ENCODE measurements around the gene C5.

The C5 gene

DNA sequence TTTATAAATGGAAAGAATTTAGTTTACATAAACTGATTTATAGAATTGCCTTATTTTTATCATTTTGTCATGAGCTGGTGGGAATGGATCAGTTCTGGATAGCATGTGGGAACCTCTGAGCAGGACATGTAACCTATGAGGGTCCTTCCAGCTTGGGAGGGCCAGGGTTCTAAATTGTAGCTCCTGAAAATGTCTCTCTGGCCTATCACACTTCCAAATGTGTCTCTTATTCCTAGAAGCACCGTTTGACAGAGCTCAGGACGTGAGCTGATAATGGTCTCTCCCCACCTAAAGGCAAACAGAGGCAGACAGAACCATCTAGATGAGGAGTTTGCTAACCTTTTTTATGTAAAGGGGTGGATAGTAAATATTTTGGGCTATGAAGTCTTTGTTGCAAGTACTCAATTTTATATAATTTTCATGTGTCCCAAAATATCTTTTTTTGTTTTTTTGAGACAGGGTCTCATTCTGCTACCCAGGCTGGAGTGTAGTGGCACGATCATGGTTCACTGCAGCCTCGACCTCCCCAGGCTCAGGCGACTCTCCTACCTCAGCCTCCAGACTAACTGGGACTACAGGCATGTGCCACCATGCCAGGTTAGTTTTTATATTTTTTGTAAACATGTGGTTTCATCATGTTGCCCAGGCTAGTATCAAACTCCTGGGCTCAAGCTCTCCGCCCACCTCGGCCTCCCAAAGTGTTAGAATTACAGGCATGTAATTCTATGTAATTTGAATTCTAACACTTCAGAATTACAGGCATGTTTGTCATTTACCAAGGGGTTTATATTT is 127.5 kb downstream of the C5 start:
- DNase-seq: no peak

DNA sequence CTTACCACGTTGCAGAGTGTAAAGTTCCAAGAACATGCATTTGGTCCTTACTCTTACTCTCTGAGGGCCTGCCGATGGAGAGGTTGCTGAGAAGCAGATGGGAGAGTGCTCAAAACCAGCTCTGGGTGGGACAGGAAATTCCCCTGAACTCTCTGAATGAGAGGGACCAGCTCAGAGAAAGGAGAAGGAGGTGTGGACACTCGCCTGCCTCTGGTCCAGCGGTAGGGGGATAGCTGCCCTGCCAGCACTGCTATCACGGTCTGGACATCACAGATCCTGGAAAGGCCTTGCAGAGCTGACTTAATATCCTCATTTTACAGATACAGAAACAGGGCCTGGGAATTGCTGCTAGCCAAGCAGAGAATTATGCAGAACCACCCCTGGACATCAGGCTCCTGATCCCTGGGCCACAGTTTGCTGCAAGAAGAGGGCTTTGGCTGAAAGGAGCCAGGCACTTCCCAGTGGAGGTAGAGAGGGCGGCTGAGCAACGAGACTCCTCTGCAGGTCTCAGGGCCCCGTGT is 128.4 kb downstream of the C5 start:
- no peak for DNase-seq

DNA sequence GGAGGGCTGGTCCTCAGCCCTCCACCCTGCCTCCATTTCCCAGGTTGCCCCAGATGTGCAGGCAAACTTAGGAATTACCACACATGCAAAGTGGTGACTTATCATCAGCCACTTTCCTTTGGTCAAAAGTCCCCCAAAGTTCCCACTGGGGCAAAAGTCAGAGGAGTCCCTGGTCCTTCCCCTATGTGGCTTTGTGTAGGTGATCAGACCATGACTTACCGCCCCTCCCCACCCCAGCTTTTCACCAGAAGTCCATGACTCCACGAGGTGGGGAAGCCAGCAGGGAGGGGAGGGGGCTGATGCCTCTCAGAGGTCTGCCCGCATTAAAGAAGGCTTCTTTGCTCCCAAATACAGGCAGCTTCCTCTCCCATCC is 129.3 kb downstream of the C5 start:
- DNase-seq: no peak

DNA sequence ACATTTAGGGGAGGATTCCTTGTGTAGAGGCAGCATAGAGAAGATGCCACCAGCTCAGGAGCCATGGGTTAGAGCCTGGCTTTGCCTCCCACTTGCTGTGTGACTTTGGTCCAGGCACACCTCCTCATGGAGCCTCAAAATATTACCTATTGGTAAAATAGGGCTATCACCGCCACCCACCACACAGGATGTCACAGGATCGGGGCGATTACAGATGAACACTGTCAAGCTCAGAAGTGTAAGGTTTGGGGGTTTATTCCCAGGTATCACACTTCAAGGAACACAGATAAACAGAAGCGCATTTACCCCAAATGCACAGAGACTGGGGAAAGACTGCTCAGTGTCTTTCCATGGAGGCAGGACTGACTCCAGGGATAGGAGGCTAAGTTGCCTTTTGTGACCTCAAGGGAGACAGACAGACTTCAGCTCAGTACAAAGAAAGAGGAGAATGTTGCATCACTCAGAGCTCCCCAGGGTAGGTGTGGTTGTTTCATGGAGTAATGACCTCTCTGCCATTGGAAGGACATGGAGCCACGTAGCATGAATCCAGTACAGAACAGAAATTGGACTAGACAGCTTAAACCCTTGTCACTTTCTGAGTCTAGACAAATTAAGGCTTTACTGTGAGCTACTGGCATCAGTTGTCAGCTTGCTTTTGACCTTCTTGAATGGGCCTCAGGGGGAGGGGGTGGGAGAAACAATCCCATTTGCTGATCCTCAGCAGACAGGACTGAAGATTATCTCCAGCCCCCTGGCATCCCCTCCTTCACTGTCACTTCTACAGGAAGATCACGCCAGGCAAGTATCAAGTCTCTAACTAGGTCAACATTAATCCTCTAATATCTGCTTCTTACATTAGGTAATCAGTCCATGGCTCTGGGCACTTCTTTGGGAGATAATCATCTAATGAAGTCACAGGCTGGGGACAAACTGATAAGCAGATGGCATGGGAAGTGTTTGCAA is 130.0 kb downstream of the C5 start:
- DNase-seq: no peak

DNA sequence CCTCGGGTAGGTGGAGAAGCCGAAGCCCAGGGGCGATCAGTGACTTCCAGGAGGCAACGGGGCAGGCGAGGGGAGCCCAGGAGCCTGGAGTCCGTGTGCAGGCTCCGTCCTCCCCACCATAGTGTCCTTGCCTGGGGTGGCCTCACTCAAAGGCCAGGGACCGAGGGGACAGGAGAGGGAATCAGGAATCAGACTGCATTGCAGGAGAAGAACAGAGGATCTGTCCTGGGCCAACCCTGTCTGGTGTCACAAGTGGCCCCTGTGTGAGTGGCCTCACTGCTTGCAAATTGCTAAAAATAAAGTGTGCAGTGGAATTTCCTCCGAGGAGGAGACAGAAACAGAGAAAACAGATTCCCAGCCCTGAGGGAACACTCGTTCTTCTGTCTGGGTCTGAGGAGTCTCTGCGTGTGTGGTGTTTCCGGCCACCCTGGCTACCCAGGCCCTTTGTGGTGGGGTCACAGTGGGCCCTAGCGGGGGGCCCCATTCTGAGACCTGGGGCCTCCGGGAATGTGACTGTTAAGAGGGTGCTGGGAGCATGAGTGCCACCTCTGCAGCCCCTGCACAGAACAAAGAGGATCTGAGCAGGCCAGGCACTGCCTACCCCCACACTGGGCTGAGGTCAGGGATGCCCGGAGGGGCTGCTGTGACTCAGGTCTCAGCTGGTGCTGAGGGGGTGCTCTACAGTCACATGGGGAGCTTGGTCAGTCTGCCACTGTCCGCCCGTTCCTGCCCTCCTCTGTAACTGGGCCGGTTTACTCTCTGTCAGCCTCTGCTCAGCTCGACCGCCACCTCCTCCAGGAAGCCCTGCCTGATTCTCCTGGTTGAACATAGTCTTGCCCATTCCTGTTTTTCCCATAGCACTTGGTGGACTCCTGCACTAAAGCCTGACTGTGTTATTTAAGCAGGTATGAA is 130.9 kb downstream of the C5 start:
- no peak for DNase-seq

DNA sequence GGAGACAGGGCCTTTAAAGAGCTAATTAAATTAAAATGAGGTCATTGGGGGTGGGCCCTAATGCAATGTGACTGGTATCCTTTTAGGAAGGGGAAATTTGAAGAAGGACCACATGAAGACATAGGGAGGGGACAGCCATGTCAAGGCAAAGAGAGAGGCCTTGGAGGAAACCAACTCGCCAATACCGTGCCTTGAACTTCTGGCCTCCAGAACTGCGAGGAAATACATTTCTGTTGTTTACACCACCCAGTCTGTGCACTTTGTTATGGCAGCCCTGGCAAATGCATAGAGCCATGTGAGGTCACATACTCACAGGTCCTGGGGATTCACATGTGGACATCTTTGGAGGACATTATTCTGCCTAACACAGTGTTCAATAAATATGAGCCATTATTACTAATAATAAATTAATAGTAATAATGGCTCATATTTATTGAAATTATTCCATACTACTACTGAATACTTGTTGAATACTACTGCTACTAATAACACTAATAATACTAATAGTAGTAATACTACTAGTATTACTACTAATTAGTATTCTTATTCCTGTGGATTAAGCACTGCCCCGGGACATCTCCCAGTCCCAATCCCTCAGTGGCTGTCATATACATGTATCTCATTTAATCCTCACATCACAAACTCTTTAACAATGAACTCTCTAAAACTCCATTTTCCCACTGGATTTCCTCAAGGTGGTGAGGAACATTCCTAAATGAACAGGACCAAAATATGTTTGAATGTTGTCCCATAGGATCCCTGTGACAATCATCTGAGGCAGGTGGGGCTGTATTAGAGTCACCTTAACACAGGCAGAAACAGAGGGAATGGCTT is 131.9 kb downstream of the C5 start:
- DNase-seq: no peak

DNA sequence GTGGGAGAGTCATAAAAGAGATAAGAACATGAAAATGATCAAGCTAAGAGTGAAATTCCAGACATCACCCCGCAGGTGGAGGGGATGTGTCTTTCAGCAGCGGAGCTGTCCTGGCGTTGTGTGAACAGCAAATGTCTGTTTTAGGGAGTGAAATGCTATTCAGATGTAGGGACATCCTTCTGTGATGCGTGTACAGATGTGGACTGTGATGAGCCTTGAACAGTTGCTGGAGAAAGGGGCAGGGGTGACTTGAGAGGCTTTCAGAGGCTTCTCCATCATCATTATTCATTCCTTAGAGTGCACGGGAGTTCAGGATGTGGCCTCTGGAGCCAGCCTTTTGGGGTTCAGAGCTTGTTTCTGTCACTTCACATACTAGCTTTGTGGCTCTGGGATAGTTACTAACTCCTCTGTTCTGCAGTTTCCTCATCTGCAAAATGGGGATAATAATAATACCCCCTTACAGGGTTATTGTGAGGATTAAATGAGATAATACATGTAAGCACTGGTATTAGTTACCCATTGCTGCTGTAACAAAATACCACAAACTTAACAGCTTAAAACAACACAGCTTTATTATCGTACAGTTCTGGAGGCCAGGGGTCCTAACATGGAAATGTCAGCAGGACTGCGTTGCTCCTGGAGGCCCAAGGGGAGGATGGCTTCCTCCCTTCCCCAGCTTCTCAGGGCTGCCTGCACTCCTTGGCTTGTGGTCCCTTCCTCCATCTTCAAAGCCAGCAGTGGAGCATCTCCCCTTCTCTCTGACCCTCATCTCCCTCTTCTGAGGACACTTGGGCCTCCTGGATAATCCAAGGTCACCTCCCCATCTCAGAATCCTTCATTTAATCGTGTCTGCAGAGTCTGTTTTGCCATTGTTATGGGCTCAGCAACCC is 132.8 kb downstream of the C5 start:
- DNase-seq: no peak

DNA sequence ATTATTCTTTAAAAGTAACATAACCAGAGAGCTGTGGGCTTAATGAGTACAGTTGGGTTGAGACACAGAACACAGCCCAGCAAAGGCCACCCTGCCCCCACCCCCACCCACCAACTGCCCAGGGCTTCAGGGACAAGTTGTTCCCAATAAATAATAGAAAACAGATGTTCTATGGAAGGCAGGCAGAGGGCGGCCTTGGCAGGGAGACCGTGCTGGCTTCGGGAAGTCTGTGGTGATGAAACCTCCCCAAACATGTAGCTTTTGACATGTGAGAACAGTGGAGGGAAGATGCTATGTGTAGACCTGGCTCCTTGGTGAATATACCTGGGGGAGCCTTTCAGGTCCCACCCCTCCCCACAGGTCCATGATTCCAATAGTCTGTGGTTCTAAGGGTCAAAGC is 133.5 kb downstream of the C5 start:
- DNase-seq: no peak

DNA sequence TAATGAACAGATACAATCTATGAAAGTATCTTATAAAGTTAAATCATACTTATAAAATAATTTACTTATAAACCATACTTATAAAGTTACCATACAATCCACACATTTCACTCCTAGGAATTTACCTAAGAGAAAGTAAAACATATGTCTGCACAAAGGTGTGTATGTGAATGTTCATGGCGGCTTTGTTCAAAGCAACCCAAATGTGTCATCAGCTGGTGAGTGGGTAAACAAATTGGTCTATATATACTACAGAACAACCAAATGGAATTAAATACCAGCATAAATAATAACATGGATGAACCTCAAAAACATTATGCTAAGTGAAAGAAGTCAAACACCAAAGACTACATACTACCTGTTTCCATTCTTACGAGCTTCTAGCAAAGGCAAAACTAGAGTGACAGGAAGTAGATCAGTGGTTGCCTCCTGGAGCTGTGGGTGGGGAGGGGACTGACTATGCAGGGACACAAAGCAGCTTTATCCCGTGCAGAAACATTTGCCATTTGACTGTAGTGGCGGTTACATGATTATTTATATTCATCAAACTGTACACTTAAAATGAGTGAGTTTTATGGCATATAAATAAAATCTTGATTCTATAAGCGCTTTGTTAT is 134.1 kb downstream of the C5 start:
- no peak for DNase-seq

DNA sequence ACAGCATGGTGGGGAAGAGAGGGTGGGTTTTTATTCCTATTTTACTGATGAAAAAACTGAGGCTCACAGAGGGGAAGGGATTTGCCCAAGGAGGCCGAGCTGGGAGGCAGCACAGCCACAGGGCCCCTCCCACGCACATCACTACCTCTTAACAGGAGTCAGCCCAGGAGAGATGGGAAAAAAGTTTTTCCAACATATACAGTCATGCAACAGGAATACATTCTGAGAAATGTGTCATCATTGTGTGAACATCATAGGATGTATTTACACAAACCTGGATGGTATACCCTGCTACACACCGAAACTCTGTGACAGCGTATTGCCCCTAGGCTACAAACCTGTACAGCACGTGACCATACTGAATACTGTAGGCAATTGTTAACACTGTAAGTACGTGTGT is 135.1 kb downstream of the C5 start:
- DNase-seq: no peak

DNA sequence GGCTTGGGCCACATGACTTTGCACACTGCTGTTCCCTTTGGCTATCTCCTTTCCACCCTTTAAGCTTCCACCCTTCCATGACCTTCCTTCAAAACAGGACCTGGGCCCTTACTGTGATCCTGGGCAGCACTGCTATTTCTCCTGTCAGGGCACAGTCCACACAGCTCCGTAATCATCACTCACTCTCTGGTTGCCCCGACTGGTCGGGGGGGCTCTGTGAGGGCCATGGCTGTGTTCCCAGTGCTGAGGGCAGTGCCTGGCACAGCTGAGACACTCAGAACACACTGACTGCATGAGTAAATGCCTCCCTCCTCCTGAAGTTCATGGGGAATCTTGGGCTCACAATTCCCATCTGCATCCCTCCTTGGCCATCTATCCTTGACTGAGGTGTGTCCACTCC is 135.7 kb downstream of the C5 start:
- DNase-seq: no peak

DNA sequence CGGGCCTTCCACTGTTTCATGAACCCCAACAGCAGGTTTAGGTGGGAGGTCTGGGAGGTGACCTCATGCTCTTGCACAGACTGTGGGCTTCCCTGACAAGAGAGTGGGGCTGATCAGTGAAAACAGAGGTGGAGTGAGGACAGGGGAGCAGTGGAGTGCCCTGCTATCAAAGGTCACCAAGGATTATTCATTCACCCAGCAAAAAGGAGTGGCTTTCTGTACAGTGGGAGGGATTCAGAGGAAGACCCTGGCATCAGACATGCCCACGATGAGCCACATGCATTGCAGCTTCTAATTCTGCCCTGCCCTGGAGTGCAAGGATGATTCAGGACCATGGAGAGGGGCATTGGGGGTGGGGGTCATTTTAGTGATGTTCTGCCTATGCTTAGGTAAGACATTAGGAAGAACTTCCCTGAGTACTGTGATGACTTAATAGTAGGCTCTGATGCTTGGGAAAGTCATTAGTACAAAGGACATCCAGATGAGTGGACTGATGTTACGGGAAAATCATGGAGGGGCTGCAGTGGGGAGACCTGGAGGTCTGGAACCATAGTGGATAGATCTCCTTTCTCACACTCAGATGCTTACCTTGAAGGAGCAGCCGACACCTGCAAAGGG is 136.3 kb downstream of the C5 start:
- DNase-seq: no peak

DNA sequence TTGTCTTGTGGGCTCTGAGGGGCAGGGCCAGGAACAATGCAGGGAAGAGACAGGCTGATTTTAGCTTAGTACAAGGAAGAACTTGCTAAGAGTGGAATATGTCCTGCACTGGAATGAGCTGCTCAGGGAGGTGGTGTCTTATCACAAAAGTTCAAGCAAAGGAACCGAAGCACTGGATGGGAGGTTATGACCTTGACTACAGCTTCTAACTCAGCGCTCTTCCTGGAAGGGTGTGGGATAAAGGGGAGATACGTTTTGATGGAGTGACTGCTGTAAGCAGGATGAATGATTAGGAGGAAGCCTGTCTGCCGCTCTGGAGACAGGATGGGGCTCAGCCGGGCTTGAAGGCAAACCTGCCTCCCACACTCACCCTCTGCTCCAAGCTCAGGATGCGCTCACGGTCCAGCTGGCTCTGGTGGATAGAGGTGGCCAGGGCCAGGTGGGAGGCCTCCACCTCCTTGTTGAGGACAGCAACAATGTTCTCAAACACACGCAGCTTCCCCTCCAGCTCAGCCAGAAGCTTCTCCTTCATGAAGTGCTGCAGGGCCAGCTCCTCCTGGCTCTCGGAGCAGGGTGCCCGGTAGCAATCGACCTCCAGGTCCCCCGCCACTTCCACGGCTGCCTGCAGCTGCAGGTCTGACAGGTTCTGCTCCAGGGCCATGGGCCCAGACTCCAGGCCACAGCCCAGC is 137.0 kb downstream of the C5 start:
- no peak for DNase-seq

DNA sequence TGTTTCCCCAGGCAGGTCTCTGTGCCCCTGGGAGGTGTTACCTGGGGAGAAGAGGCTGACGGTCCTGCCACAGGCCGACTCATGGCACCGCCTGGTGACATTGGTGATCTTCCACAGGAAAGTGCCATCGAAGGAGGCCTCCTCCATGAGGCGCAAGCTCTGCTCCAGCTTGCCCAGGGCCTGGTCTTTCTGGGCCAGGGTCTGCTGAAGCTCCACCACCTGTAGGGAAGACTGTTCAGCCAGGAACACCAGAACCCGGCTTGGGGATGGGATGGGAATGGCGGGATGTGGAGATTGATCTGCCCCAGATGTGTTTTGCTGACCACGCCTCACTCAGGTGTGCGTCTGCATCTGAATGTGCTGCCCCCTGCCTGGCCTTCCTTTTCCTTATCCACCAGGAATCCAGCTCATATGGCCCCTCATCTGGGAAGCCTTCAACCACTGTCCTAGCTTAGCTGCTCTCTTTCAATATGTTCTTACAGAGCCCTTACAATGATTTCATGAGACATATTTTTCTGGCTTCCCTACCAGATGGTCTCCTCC is 138.7 kb downstream of the C5 start:
- no peak for DNase-seq

DNA sequence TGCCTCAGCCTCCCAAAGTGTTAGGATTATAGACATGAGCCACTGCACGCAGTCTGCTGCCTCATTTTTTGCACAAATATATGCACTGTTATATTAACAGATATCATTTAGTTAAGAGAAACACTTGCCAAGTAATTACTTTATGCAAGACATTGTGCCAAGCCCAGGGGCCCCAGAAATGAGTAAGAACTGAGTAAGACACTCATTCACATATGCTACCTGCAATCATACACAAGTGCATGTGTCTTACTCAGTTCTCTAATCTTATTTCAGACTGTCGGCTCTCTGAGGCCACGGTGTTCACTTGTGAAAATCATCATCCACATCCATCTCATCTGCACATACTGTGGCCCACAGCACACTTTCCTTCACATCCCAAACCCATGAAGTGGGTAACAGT is 139.4 kb downstream of the C5 start:
- no peak for DNase-seq

DNA sequence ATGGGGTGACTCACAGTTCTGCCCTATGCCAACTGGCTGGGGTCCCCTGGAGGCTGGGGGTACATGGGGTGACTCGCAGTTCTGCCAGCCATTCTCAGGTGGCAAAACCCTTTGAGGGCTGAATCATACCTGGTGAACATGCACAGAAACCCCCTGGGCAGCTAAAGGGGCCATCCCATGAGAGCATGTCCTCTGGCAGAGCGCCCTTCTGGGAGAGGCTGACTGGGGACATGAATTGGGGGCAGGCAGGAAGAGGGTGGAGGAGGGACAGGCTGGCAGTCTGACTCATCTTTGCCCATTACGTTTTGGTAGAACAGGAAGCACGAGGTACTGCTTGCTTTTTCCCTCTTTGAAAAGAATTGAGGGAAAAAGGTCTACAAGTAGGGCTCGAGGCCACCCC is 140.2 kb downstream of the C5 start:
- DNase-seq: no peak

DNA sequence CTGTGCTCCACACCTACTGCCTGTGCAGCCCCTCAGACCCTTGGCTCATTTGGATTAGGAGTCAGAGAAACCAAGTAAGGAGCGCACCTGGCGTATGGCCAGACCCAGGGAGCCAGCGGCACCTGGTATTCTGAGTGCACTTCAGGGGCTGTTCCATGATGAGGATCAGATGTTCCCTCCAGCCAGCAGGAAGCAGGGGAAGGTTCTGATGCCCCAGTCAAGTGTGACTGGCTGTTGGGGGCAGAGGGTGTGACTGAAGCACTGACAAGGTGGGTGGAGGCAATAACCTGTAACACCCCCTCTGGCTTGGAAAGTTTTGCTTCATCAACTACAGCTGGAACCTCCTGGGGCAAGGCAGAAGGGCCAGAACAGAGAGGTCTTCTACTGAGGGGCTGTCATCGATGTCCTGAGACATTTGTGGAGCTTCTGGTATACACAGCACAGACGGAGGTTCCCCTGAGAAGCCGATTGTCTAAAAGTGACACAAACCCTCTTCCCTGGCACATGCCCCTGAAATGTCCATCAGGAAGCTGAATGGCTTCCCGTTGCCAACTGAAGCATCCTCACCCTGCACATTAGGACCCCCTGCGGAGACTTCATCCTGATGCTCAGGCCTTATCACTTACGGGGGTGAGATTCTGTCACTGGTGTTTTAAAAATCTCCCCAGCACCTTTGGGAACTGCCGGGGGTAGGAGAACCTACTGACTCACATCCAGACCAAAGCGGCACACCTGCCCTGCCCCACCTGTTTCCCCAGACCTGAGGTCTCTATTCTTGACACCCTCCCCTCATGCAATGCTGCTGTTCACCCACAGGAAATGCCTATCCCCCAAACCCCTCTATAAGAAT is 144.5 kb downstream of the C5 start:
- DNase-seq: no peak

DNA sequence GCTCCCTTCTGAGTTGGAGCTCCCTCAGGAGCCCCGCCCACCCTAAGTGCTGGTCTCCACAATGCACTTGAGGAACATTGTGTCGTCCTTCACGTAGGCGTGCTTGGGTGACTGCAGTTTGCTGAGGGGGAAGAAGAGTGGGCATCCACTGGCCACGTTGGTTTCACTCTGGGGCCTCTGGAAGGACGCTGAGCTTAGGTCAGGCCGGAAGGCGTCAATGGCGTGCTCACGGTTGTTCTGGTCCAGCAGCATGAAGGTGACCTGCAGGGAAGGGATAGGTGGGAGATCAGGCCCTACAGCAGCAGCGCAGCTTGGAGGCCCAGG is 145.1 kb downstream of the C5 start:
- no peak for DNase-seq
